Activated CD8-positive, alpha-beta memory T cell treated with anti-CD3 and anti-CD28 coated beads, Interleukin-2, amount 50 U/mL, for 24 hours (primary cell): ENCODE measurements around the gene KIF15.

Experiments
- DNase-seq: peaks from one replicate; pipeline ENCODE4 v3.0.0-alpha.2; 2020; ENCODE audit errors: extremely low read depth

Gene KIF15

DNA sequence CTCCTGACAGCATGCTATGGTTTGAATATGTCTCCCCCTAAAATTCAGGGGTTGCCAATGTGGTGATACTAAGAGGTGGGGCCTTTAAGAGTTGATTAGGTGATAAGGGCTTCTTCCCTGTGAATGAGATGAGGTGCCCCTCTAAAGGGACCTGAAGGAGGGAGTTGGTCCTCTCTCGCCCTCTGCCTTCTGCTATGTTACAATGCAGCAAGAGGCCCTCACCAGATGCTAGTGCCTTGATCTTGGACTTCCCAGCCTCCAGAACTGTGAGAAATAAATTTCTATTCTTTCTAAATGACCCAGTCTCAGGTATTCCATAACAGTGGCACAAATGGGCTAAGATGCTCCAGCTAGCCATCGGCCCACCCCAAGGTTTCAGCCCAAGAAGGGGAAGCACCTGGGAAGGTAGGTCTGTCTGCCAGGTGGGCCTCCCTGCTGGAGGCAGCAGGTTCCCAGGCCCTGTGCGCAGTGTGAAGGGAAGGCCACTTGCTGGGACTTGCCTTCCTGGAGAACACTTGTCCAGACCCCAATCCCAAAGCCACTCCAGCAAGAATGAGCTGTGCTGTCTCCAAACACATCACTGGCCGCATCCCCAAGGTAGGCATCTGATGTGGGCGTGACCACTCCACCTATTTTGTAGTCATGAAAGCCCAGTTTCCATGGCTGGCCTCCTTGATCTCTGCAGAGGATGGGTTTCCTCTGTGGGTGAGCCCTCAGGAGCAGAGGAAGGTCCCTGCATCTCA, 121.8 kb downstream of the KIF15 start:
- DNase-seq = no peak

DNA sequence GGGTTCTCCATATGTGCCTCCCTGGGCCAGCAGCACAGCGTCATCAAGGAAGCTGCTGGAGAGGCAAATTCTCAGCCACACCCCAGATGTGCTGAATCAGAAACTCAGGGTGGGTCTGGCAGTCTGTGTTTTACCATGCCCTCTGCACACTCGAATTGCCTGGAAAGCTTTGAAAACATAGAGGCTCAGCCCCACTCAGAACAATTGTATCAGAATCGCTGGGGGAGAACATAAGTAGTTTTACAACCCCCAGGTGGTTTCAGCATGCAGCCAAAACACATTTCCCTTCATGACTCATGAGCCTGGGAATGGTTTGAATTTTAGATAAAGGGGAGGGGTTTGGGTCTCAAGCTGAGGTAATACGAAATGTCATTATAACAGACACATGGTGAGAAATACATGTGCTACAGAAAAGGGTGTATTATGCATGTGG, 122.4 kb downstream of the KIF15 start:
- DNase-seq = no peak

DNA sequence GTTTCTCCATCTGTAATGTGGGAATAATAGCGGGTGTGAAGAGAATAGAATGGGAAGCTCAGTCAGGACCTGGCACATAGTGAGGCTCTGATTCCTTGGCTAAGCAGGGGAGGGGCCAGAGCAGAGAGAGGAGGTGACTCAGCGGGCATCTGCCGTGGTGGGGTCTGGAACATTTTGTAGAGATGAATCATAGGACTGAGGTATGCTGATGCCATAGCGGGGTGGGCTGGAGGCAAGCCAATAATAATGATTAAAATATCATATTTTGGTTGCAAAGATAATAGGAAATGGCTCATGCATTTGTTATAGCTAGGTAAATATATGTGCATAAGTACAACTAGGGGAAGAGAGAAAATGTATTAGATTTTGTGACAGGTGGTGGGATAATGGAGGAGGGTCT, 124.0 kb downstream of the KIF15 start:
- DNase-seq = no peak

DNA sequence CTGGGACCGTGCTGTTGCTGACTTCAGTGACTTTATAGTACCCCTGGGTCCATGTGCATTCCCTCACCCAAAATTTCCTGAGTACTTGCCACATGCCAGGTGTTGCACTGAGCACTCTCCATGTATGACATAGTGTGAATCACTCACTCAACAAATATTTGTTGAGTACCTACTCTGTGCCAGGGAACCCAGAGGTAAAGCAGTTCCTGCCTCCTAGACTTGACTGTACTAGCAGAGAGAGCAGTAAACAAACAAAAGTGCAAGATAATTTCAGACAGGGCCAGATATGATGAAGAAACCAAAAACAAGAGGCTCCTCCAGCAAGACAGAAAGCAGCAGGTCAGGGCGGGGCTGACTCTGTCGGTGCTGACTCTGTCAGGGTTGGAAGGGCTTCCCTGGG, 125.0 kb downstream of the KIF15 start:
- DNase-seq = no peak

DNA sequence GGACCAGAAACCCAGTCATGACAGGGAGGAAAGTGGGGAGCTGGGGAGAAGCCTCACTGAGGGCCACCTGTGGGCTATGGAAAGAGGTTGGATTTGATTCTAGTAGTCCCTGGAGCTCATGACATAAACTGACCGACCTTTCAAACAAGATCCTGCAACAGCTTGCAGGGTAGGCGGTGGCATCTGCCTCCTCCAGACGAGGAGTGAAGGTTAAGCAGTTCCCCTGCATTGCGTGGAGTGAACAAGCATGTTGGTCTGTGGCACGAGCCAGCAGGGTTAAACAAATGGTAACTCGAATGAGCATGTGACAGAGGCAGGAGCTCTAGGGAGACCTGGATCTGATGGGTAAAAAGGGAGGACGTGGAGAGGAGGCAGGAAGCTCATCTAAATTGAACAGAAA, 125.5 kb downstream of the KIF15 start:
- no peak for DNase-seq

DNA sequence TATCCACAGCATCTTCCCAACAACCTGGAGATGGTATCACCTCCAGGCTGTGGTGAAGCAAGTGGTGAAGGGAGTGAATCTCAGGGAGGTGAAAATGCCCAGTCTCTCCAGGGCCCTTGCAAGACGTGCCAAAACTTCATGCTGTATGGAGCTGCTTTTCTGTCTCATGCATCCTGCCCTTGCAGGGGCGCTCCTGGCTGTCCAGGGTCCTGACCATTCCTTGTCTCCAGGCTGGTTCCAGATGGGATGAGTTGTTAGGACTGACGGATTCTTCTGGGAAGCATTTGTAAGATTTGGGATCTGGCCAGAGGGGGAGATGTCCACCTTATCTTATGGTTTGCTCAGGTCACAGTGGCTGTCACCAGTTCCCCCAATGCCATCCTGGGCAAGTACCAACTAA, 128.7 kb downstream of the KIF15 start:
- no peak for DNase-seq

DNA sequence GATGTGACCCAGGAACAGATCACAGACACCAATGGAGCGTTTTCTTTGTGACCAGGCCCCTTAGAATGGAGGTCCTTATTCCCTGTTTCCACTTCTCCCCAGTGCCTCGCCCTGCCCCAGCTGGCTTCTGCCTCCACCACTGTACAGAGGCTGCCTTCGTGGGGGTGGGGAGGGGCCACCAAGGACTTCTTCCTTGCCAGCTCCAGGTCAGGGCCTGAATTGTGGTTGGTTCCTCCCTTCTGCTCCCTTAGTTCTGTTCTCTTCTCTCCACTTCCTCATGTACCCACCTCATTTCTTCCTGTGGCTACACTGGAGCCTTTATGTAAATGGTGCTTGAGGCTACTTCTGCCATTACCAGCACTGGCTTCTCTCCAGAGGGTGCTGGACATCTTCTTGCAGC, 129.3 kb downstream of the KIF15 start:
- DNase-seq = no peak

DNA sequence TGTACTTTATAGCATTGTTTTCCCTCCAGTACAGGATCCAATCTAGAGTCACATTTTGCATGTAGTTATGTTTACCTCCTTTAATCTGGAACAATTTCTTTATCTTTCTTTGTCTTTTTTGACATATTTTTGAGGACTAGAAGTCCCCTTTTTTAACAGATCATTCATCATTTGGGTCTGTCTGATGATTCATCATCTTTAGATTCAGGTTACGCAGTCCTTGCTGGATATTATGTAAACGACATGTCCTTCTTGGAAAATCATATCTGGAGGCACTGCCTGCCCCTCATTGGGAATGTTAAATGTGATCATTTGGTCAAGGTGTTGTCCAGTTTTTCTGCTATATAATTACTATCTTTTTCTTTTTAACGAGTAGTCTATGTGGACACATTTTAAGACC, 131.1 kb downstream of the KIF15 start:
- no peak for DNase-seq

DNA sequence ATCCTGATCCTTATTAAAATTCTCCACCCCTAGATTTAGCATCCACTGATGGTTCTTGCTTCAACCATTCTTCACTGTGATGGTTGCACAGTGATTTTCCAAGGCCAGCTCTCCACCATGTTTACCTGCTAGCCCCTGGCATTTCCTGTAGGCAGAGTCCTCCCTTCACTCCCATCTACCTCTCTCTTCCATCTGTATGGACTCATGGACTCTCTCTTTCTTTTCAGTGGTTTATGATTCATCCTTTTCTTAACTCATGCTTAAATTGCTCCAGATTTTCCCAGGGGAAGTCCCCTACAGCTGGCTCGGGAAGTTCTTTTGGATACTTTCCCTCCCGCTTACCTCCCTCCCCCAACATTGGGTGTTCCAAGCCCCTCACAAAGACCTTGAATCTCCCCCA, 131.5 kb downstream of the KIF15 start:
- no peak for DNase-seq

DNA sequence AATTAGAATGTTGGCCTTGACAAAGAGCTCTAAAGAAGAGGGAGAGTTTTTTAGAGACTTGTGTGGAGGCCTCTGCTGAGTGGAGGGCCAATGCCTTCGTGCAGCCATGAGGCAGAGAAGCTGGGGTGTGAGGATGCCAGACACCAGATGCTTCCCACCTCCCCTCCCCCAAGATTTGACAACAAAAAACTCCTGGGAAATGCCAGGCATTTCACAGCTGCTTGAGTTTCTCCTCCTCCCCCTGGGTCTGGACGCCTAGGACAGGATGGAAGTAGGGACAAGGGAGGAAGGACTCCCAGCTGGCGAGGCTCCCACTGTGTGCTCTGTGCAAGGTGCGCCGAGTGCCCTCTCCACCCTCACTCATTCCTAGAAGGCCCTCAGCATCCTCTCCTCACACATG, 132.9 kb downstream of the KIF15 start:
- DNase-seq = no peak

DNA sequence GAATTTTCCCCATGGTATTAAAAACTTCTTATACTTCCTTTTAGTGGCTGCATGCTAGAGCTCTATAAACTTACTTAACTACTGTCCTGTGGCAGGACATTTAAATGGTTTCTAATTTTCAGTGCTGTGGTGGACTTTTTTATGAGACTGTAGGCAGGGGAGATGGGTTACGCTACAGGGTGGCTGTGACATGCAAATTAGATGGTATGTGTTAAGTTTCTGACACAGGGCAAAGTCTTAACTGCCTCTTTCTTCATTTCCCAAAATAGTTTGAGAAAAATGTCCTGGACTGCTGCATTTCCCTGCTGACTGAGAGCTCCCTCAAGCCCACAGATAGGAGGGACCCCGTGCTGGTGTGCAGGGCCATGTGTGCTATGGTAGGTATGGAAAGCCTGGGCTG, 134.8 kb downstream of the KIF15 start:
- no peak for DNase-seq

DNA sequence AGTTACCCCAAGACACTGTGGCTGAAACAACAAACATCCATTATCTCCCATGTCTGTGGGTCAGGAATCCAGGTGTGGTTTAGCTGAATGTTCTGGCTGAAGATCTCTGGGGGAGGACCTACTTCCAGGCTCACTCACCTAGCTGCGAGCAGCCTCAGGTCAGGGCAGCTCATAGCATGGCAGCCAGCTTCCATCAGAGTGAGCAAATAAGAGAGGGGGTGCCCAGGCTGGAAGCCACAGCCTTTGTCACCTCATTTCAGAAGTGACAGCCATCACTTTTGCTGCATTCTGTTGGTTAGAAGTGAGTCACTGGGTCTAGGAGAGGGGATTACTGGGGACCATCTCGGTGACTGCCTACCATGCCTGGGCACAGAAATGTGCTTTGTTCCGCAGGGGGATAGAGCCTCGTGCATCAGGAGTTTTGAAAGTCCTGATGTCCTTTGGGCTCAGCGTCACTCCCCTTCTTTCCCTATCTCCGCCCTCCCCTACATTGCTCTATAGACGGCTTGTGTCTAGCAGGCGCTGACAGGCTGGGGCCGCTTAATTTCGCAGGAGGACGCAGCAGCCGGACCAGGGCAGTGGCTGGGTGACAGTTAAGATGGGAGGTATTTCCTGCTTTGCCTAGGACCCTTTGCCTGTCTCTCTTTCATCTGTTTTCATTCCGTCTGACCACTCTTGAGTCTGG, 138.2 kb downstream of the KIF15 start:
- no peak for DNase-seq

DNA sequence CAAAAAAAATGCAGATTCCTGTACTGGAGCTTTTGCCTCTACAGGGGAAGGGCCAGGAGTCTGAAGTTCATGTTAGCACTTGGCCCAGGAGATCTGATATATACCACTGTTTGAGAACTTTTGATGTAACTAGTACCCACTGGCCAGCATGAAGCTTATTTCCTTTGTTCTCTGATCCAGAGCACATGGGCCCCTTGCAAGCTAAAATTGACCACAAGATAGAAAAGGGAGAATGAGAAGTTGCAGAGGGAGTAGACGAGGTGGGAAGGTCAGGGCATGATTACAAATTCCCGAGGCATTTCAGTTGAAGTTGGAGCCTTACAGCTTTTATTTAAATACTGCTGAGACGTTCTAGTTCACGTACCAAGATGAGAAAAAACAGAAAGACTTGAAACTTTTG, 141.0 kb downstream of the KIF15 start:
- no peak for DNase-seq
